LHCN-M2 (cell line): Measurements from ENCODE around the gene BHLHE23. TPM values are rescaled to one million over a fixed set of nuclear protein-coding genes. Genes with fewer than 3 reads are reported as not detected.
A peak's percentile ranks its signal among the peaks of the same experiment; 100 is the strongest.

ENCODE experiments used
- DNase-seq: peaks from one replicate; pipeline ENCODE4 v3.0.0-alpha.2; 2012; ENCODE audit warnings: low read depth
- total RNA-seq: library from RNA; depleted of rRNA; stranded (reverse); fragments of >200 nt; gene quantifications from 2 replicates; pipeline ENCODE4 v1.2.3, GENCODE V29; 2014

BHLHE23 gene
- total RNA-seq, 1 experiment from 2014 or later, result not detected

DNA sequence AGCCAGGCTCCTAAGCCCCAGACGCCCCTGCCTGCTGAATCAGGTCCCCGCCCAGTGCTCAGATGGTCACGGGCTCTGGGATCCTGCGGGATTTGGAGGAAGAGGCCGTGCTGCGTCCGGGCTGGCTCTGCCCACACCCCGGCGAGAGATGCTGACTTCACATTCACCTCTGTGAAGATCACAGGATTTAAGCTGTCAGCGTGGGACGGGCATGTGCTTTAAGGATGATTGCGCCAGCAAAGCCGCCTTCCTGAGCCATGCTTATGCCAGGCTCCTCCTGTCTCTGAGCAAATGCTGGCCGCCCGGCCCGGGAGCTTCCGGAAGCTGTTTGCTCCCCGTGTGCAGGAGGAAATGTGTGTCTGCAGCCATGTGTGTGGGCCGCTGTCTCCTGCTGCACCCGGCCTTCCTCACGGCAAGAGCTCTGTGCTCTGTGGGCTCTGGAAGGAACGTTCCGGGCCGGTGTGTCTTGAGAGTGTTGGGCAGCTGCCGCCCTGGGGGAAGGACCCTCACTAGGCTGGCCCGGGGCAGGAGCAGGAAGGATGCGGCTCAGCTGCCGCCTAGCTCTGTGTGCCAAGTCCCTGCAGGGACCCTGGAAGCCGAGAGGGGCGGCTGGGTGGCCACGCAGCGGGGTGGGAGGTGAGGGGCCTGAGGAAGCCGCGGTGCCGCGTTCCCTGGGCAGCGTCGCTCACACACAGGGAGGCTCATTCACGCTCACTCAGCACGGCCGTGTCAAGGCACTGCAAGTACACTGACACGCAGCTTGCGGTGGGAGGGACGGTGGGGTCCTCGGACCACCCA, 19.0 kb upstream of the BHLHE23 start:
- peak; percentile 43 for DNase-seq

DNA sequence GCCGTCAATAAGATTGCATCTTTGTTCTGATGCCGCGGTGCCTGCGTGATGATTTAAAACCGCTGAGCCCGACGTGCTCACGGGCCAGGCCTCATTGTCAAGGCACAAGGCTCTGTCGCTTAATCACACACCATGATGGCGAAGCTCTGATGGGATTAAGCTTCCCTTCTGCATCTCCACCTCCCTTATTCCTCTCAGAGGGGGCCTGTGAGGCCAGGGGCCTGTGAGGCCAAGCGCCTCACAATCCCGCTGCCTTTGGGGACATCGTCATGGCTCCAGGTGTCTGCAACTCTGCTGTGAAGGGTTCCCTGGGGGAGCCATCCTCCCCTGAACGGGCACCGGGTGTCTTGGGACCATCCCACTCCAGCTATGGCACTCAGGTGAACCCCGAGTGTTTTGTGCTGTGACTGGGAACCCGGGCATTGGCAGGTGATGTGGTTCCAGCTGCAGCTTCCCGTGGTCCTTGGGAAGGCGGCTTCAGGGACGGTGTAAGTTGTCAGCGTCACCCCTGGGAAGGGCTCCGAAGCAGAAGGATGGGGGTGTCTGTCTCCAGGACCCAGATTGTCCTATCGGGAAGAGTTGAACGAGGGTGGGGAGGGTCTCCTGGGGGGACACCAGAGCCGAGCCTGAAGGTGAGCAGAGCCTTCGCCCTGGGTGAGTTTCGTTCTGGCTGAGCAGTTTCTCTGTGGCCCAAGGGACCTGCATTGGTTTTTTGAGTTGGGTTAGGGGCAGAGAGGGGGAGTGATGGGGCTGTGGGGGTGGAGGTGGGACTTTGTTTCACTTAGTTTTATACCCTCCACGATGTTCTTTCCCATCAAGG, 18.0 kb upstream of the BHLHE23 start:
- DNase-seq, result no peak

DNA sequence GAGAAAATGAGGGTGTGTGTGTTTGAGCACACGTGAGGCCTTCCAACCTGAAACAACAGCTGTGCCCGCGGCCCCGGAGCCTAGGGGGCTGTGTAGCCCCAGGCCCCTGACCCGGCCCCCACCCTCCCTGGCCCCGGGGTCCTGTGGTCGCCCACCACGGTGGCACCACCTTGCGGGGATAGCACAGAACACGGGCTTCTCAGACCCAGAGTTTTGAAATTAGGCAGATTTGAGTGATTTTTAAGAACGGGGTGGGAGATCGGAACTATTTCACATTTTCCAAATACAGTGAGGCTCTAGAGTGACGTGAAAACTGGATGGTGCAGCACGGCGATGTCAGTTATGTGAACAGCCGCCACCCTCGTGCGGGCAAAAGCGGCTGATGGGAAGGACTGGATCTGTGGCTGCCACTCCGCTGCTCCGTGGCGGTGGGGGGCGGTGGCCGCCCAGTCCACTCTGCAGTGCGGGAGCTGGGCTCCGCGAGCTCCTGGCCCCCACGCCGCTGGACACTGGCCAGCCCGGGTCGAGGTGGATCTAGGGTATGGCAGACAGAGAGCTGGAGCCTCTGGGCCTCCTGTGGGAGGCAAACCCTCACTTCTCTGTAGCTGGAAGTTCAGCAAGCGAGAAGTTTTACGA, 17.3 kb upstream of the BHLHE23 start:
- DNase-seq, result no peak

DNA sequence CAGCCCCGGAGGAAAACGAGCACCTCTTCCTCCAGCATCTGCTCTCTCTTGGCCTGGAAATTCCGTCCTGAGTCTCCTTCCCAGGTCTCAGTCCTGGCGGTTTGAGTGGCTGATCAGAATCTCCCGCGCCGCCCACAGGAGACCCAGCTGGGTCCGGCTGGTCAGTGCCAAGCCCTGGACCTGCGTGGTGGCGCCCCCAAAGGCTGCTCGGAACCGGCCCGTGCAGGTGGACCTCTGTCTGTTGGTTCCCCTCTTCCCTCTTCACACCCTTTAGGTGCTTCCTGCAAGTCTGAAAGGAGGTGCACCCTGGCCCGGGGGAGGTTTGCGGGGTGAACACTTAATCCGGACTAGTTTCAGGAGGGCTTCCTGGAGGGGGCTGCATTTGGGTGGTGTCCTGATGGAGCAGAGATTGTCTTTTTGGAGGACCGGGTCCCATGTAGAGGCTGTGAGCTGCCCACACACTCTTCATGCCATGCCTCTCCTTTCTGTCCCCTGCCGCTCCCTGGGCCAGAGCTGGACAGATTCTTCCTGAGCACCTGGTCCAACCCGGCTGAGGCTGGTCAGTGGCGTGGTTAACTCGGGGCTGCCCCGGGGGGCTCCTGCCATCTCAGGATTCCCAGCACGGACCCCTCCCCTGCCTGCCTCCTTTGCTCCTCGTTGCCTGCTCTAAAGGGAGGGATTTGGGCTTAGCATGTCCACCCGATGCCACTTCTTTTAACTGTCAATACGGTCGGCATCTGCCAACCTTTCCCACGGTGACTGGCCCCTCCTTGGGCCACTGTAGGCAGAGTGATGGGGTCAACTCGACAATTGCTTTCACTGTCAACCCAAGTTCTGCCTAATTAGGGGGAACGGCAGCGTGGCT, 16.5 kb upstream of the BHLHE23 start:
- no peak for DNase-seq

DNA sequence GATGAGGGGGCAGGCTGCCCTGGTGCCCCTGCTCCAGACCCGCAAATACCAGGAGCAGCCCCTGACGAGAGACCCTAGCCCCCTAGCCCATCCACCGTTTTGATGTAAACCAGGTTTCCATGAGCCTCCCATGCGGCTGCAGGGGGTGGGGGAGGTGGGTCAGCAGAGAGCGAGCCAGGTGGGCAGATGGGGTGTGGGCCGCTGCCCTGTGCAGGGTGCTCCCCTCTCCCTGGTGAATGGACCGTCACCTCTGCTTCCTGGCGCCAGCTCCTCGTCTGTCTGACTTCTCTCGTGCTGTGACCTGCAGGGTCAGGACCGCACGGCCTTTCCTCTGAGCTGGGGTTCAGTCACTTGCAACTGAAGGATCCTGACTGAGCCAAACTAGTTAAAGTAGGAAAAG, 15.7 kb upstream of the BHLHE23 start:
- no peak for DNase-seq

DNA sequence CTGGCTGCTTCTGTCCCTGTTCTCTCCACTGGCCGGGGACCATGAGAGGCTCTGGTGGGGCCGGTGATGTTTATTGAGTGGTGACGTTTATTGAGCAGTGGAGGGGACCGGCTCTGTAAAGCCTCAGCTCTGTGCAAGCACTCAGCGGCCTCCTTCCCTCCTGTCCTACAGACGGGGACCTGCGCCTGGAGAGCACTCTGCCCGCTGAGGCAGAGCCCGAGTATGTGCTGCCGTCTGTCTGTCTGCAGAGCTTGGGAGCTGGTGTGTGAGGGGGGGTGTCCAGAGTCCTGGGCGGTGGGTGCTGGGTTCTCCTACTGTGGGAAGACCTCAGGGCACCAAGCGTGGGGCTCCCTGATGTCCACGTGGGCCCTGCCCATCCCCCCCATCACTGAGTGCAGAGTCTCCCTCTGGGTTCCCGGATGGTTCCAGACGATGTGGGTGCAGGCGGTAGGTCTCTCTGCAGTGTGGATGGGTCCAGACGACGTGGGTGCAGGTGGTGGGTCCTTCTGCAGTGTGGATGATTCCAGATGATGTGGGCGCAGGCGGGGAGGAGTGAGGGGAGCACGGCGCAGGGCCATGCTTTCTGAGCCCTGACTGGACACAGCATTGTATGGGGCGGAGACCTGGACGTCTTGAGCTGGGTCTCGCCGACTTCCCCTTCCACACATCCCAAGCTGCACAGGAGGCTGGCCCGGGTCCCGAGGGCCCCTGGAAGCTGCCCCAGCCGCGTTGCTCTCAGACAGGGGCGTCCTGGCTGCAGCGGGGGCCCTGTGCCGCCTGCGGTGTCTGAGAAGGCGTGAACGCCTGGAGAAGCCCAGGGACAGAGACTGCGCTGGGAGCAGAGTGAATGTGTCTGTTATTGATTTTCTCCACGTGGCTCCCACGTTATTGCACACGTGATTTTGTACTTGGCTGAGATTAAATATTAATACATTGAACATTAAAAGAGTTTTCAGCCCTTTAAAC, 14.9 kb upstream of the BHLHE23 start:
- DNase-seq, result no peak

DNA sequence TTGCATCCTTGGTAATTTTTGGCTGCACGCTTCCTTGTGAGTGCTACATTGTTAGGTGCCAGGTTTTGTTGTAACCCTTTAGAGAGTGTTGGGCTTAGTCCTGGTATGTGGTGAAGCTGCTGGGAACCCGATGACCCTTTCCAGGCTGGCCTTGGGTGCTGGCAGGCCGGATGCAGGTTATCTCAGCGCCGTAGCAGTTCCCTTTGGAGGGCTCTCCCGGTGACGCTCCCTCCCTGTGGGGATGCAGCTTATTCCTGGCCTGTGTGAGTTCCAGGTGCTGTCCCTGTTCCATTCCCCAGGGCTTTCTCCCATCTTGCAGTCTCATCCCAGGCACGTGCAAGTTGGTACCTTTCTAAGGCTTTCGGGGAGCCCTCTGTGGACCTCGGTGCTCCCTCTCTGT, 13.9 kb upstream of the BHLHE23 start:
- DNase-seq, result no peak

DNA sequence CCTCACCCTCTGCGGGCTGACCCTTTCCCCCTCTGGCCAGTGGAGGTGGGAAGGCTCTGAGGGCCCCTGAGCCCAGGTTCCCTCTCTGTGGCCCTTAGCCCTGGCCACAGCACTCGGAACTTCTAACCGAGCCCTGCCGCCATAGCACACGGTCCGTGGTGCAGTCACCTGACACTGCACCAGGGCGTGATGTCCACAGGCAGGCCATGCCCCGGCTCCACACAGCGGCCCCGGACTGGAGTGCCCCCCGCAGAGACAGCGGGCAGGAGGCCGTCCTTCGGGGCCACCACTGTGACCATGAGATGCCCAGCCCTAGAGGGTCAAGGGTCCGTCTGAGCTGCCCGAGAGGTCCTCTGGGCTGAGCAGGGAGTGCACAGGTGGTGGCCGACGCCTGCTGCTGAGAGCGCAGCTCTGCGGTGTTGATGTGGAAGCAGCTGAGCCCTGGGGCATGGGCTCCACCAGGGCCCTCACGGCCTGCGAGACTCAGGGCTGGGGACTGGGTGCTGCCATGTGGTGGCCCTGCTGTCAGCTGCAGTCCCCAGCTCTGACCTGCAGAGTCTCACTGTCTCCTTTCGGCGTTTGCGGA, 11.2 kb upstream of the BHLHE23 start:
- DNase-seq, result no peak

DNA sequence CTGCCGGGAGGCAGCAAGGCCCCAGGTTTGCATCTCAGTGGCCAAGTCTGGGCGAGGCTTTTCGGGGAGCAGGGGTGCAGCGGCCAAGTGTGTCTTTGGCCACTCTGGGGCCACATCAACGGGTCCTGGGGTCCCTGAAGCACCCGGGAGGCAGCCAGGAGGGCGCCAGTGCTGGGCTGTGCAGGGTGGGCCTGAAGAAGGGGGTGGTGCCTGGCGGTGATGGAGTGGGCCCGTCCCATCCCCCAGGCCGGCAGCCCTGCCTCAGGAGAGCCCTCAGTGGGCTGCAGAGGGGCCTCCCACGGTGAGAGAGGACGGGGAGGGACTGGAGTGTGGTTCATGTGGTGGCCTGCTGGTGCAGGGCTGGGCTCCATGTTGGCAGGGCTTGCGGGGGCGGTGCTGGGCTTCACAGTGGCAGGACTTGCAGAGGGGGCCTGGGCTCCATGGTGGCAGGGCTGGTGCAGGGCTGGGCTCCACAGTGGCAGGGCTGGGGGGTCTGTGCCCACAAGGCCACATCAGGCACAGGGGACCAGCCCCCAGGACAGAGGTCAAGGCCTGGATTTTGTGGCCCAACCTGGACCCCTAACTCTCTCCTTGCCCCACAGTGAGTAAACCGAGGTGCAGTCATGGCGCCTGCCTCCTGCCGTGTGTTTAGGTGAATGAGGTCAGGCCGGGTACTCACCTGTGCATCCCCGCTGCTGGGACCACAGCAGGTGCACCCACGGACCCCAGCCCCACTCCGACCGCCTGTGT, 10.5 kb upstream of the BHLHE23 start:
- no peak for DNase-seq

DNA sequence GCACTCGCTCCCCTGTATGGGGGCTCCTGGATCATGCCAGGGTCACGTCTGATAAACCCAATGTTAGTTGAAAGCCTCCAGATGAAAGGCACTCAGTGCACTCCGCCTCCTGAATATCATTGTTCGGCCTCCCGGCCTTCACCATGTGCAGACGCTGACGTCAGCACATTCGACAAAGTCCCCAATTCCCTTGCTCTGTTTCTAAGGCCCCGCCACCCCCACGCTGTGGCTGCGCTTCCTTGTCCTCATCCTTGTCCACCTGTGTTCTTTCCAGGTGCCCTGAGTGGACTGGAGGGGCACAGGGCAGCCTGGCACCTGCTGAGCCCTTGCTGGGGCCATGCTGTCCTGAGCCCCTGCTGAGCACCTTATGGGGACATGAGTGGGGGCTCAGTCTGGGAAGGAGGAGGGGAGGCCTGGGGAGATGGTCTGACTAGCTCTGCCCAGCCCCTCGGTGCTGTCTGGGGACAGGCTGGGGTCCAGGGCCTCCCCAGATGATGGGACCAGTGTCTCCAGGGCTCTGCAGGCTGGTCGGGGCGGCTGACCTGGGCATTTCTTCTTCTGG, 9.8 kb upstream of the BHLHE23 start:
- no peak for DNase-seq

DNA sequence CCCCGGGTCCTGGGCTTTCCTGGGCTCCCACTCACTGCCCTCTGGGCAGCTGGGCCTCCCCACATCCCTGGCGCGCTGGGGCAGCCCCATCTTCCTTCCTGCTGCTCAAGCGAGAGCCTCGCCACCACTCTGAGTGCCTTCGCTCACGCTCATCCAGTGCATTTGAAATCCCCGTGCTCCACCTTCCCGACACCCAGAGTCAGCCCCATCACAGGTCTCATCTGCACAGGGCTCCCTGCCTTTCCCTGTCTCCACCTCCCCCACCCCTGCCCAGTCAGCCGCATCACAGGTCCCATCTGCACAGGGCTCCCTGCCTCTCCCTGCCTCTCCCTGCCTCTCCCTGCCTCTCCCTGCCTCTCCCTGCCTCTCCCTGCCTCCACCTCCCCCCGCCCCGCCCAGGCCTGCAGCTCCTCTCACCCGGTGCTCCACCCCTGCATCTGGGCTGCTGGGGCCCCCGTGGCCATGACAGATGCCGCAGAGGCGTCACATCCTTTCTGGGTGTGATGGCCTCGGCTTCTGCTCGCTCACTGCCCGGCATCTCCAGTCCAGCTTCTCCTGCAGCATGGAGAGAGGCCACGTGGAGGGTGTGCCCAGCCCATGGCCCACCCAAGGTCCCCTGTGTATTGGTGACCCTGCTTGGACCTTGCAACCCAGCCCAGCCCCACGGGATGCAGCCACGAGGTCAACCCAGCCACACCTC, 9.0 kb upstream of the BHLHE23 start:
- DNase-seq, result no peak

DNA sequence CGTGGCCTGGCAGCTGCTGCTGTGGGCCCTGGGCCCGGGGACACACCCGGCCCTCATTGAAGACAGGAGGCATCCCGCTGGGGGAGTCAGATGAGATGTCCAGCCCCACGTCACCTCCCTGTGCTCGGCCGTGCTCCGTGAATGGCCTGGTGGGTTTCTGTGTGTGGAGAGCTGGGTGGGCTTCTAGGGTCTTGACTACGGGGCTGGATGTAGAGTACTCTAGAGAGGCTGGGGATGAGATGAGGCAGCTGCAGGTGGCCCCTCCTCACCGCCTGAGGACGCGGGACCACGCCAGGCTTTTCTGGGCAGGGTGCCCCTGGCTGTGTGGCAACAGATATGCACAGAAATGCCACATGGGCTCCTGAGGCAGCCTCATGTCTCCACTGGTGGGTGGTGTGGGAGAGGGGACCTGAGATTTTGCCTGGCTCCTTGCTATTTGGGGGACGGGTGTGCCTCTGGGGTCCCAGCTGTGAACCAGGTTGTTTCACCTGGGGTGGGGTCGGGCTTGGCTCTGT, 8.4 kb upstream of the BHLHE23 start:
- no peak for DNase-seq

DNA sequence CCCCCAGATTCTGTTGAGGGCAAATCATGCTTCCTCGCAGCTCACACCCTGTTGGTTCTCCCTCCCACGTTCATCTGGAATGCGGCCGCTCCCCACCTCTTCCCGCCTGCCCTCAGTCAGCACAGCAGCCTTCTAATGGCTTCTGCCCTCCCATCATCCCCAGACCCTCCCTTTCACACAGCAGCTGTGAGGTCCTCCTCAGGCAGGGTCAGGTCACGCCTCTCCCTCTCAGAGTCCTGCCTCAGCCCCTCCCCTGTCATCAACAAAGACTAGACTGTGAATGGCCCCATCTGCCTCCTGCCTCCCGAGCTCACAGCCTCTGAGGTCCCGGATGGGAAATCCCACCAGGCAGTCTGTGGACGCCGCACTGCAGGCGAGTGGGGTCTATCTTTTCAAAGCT, 7.9 kb upstream of the BHLHE23 start:
- no peak for DNase-seq

DNA sequence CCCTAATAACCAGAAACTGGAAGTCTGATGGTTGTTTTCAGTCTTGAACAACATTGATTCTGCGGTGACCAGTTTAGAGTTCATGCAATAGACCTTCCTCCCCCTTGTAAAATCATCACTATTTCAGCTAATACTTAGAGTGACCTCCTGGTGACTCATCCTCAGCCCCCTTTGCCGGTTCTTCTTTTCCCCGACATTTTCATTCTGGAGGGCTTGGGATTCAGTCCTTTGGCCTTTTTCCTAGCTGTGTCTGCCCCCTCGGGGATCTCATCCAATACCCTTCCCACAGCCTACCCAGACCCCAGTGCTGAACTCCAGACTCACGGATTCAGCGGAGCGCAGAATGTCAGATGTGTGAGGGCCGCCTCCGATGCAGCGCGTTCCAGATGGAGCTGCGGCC, 7.5 kb upstream of the BHLHE23 start:
- no peak for DNase-seq

DNA sequence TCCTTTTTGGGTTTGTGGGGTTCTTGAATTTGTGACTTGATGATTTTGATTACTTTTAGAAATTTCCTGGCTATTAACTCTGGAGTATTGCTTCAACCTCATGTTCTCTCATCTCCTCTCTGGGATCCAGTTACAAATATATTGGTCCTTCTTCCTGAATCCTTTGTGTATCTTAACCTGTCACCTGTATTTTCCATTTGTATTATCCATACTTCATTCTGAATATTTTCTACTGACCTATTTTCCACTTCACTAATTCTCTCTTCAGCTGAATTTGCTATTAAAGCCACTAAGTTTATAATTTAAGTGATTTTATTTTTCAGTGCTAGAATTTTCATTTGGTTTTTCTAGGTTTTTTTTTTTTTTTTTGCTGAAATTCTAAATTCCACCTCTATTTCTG, 6.4 kb upstream of the BHLHE23 start:
- no peak for DNase-seq

DNA sequence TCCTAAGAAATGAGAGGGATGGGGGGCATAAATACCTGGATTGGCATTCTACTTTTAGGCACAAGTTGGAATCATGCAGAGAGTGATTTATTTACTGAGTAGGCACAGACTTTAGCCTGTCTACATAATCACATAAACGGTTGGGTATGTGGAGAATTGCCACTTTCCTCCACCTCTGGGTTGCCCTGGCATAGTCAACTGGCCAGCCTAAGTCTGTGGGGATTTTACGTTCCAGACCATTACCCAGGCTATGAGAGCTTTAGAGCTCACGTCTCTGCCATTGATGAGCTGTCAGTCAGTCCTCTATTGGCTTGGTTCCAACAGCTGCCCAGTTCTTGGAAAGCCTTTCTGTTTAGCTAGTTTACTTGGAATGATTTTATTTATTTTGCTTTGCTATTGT, 5.0 kb upstream of the BHLHE23 start:
- peak; percentile 60 for DNase-seq

DNA sequence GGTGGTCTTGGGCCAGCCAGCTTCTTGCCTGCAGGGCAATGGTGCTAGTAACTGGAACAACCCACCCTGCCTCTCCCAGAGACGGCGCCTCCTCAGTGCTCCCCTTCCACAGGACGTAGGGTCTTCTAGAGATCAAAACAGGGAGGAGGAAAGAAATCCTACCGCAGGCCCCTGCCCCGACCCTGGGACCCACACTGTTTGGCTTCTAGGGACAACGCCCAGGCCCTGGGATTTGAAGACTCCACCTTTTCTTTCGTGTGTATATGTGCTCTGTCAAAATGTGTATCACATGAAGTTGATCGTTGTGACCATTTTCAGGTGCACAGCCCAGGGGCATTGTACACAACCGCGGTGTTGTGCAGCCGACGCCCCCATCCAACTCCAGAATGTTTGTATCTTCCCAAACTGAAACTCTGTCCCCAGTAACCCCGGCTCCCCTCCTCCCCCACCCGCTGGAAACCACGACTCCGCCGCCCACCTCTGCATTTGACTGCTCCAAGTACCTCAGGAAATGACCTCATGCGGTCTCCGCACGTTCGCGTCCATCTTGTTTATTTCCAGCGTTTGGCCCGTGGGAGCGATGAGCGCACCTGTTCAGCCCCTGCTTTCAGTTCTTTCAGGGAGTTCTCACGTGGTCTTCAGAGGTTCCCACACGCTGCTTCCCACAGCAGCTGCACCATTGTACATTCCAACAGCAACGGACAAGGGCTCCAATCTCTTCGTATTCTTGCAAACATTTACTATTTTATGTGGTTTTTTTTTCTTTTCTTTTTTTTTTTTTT, 3.4 kb upstream of the BHLHE23 start:
- DNase-seq, result peak; percentile 79
